GM21528 (cell line): Measurements from ENCODE around the gene PDE2A.
"Not testable (repeated sequence)": the region's sequence is repeated elsewhere in the genome, so short reads cannot be mapped to it uniquely, and the experiment has no call there.

Experiments used
- ATAC-seq: cut with Tn5 transposase; IDR thresholded peaks from one replicate; pipeline ENCODE4 v1.9.1; 2021; ENCODE audit warnings: mild to moderate bottlenecking, moderate library complexity; ENCODE audit not compliant: unreplicated experiment, low FRiP score

PDE2A gene

GRCh38 chr11:72581067-72581466 lies 93.2 kb downstream of the PDE2A start:
- ATAC-seq, result no peak

GRCh38 chr11:72580642-72580950 lies 93.6 kb downstream of the PDE2A start:
- no peak for ATAC-seq

- no peak for ATAC-seq
These were observed 94.2 kb downstream of the PDE2A start for GRCh38 chr11:72579816-72580641.

GRCh38 chr11:72578991-72579815 lies 95.0 kb downstream of the PDE2A start:
- ATAC-seq, result no peak

GRCh38 chr11:72578566-72578965 lies 95.7 kb downstream of the PDE2A start:
- ATAC-seq, result no peak

- no peak for ATAC-seq
These were observed 96.2 kb downstream of the PDE2A start for GRCh38 chr11:72578051-72578450.

- ATAC-seq, result no peak
These were observed 96.9 kb downstream of the PDE2A start for GRCh38 chr11:72577271-72577721.

- ATAC-seq, result no peak
These were observed 97.6 kb downstream of the PDE2A start for GRCh38 chr11:72576661-72577060.

GRCh38 chr11:72576243-72576595 lies 98.0 kb downstream of the PDE2A start:
- ATAC-seq, result no peak

- ATAC-seq, result no peak
These were observed 98.5 kb downstream of the PDE2A start for GRCh38 chr11:72575533-72576242.

- no peak for ATAC-seq
These were observed 99.4 kb downstream of the PDE2A start for GRCh38 chr11:72574548-72575460.

- ATAC-seq, result no peak
These were observed 100.3 kb downstream of the PDE2A start for GRCh38 chr11:72573855-72574445.

GRCh38 chr11:72573072-72573854 lies 101.0 kb downstream of the PDE2A start:
- ATAC-seq, result no peak

GRCh38 chr11:72572540-72572939 lies 101.7 kb downstream of the PDE2A start:
- not testable (repeated sequence) for ATAC-seq

GRCh38 chr11:72570893-72571661 lies 103.1 kb downstream of the PDE2A start:
- no peak for ATAC-seq

- no peak for ATAC-seq
These were observed 104.0 kb downstream of the PDE2A start for GRCh38 chr11:72569966-72570892.

- no peak for ATAC-seq
These were observed 105.4 kb downstream of the PDE2A start for GRCh38 chr11:72568861-72569260.
